CD14-positive monocyte (primary cell): ENCODE results near the gene SELENOM. TPM values are rescaled to one million over a fixed set of nuclear protein-coding genes. Genes with fewer than 3 reads are reported as not detected.
A peak's percentile ranks its signal among the peaks of the same experiment; 100 is the strongest.

ENCODE experiments used
- DNase-seq, 3 donors: peaks; one replicate each; pipeline ENCODE4 v3.0.0-alpha.2; 2011 to 2022
- H2AFZ ChIP-seq: 2 replicates; pipeline ENCODE4 v1.6.0; 2012; ENCODE audit warnings: mild to moderate bottlenecking, low read depth, low read length, inconsistent platforms; ENCODE audit not compliant: insufficient read depth, poor library complexity, severe bottlenecking
- H3K27ac ChIP-seq, 2 donors: 1 replicate in 1 of 2; 2 replicates in 1 of 2; pipeline ENCODE4 v1.5.1; 2012 to 2013; ENCODE audit warnings: low read length in 2 of 2, control low read depth in 1 of 2, inconsistent platforms in 1 of 2, low read depth in 1 of 2, mild to moderate bottlenecking in 1 of 2
- H3K27me3 ChIP-seq, 2 donors: one replicate each; pipeline versions ENCODE4 v1.6.0 to v1.6.1; 2011 to 2013; ENCODE audit warnings: low read length in 2 of 2; ENCODE audit not compliant: control insufficient read depth in 2 of 2, insufficient read depth in 2 of 2
- H3K36me3 ChIP-seq, 2 donors: replicated peaks in 1 of 2; 1 replicate in 1 of 2; 2 replicates in 1 of 2; pipeline versions ENCODE4 v1.5.1 to v1.6.1; 2012 to 2013; ENCODE audit warnings: low read length in 2 of 2, control low read depth in 1 of 2, inconsistent platforms in 1 of 2, mild to moderate bottlenecking in 1 of 2; ENCODE audit not compliant: insufficient read depth in 2 of 2, control insufficient read depth in 1 of 2
- H3K4me1 ChIP-seq, 2 donors: 1 replicate in 1 of 2; 2 replicates in 1 of 2; pipeline versions ENCODE4 v1.5.1 to v1.6.1; 2012 to 2013; ENCODE audit warnings: low read length in 2 of 2, control low read depth in 1 of 2, inconsistent platforms in 1 of 2, mild to moderate bottlenecking in 1 of 2, moderate library complexity in 1 of 2; ENCODE audit not compliant: insufficient read depth in 2 of 2, control insufficient read depth in 1 of 2
- H3K4me2 ChIP-seq: replicated peaks from 2 replicates; pipeline ENCODE3; 2012; ENCODE audit warnings: low read length, moderate library complexity, mild to moderate bottlenecking; ENCODE audit not compliant: poor library complexity, severe bottlenecking; ENCODE audit errors: extremely low read depth
- H3K4me3 ChIP-seq, 3 experiments: fragments of 200-600 bp in 1 of 3; sonication (generic) in 1 of 3; replicated peaks in 1 of 3; 1 replicate in 2 of 3; 2 replicates in 1 of 3; pipeline ENCODE4 v1.5.1; 2011 to 2013; ENCODE audit warnings: low read length in 3 of 3, mild to moderate bottlenecking in 3 of 3, control low read depth in 2 of 3, low read depth in 2 of 3, inconsistent platforms in 1 of 3, moderate library complexity in 1 of 3
- H3K79me2 ChIP-seq: 2 replicates; pipeline ENCODE4 v1.6.0; 2012; ENCODE audit warnings: mild to moderate bottlenecking, control low read depth, inconsistent platforms, low read length, moderate library complexity; ENCODE audit not compliant: insufficient read depth
- H3K9ac ChIP-seq: 2 replicates; pipeline ENCODE4 v1.6.0; 2017; ENCODE audit warnings: low read length, mild to moderate bottlenecking; ENCODE audit not compliant: insufficient read depth, poor library complexity, severe bottlenecking
- H3K9me3 ChIP-seq, 2 donors: replicated peaks in 1 of 2; 1 replicate in 1 of 2; 2 replicates in 1 of 2; pipeline versions ENCODE4 v1.5.1 to v1.6.1; 2012 to 2013; ENCODE audit warnings: low read length in 2 of 2, control low read depth in 1 of 2; ENCODE audit not compliant: control insufficient read depth in 1 of 2, insufficient read depth in 1 of 2
- H4K20me1 ChIP-seq: 2 replicates; pipeline ENCODE4 v1.6.0; 2012; ENCODE audit warnings: mild to moderate bottlenecking, low read length, control low read depth, moderate library complexity; ENCODE audit not compliant: insufficient read depth
- H3K27ac Mint-ChIP-seq, 7 donors: one replicate each; pipeline ENCODE4 v1.8.0; 2020; ENCODE audit warnings: mild to moderate bottlenecking in 7 of 7, mixed read lengths in 7 of 7, moderate library complexity in 6 of 7, inconsistent platforms in 2 of 7
- H3K27me3 Mint-ChIP-seq, 3 donors: one replicate each; pipeline ENCODE4 v1.8.0; 2021 to 2022; ENCODE audit warnings: low read depth in 3 of 3, mild to moderate bottlenecking in 3 of 3, mixed read lengths in 3 of 3, moderate library complexity in 3 of 3, inconsistent platforms in 1 of 3
- H3K36me3 Mint-ChIP-seq, 2 donors: one replicate each; pipeline ENCODE4 v1.8.0; 2020; ENCODE audit warnings: mixed read lengths in 2 of 2, inconsistent platforms in 1 of 2, mild to moderate bottlenecking in 1 of 2
- H3K4me1 Mint-ChIP-seq: one replicate; pipeline ENCODE4 v1.8.0; 2020; ENCODE audit warnings: mild to moderate bottlenecking, mixed read lengths
- H3K4me3 Mint-ChIP-seq, 2 donors: one replicate each; pipeline ENCODE4 v1.8.0; 2020; ENCODE audit warnings: mild to moderate bottlenecking in 2 of 2, mixed read lengths in 2 of 2, moderate library complexity in 1 of 2
- H3K9me3 Mint-ChIP-seq, 7 donors: one replicate each; pipeline ENCODE4 v1.8.0; 2020 to 2022; ENCODE audit warnings: mixed read lengths in 7 of 7, mild to moderate bottlenecking in 6 of 7, moderate library complexity in 6 of 7, inconsistent platforms in 2 of 7
- CTCF ChIP-seq: fragments of 200-600 bp; IDR thresholded peaks from one replicate; pipeline ENCODE4 v1.8.0; 2022; ENCODE audit warnings: antibody characterized with exemption, mild to moderate bottlenecking
- WGBS: methylation state at CpG from one replicate; pipeline ENCODE4 v1.1.5; 2013; ENCODE audit warnings: missing lambda C conversion rate; ENCODE audit not compliant: insufficient coverage; 5-methylcytosine and 5-hydroxymethylcytosine counted together
- intact Hi-C, 2 donors: fragments of 100-400 bp; cut with micrococcal nuclease; formaldehyde crosslinking; loops; one replicate each; pipeline versions ENCODE4 v1.15.0 to v1.15.1; 2023
- polyA plus RNA-seq, 3 donors: library from polyadenylated mRNA; depleted of rRNA in 1 of 3; unstranded in 2 of 3; stranded (reverse) in 1 of 3; fragments of 300-500 nt in 2 of 3; fragments of >200 nt in 1 of 3; fragmentation: Illumina TruSeq in 2 of 3; gene quantifications; 1 replicate in 2 of 3; 2 replicates in 1 of 3; pipeline ENCODE4 v1.2.3, GENCODE V29; 2012 to 2021

SELENOM gene
- polyA plus RNA-seq, 3 donors, result 3.2 to 7.6 (median 3.4) TPM

DNA sequence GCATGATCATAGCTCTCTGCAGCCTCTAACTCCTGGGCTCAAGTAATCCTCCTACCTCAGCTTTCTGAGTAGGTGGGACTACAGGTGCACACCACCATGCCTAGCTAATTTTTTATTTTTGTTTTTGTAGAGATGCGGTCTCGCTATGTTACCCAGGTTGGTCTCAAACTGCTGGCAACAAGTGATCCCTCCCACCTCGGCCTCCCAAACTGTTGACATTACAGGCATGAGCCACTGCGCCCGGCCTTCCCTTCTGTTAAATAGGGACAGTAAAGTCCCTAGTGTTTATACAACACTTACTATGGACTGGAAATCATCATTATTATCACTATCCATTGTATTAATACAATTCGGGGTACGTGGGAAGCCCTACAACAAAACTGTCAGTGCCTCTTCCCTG is 12.6 kb downstream of the SELENOM start:
- intact Hi-C loops, result no loop called here
- Histone ChIP-seq H3K9ac (no peak overlapping the region), H3K27ac (no peak overlapping the region), H3K79me2 (no peaks in the 10 kb centered on the region), H3K9me3 (no peaks in the 10 kb centered on the region), H2AFZ (no peak overlapping the region), H3K4me2 (no peak overlapping the region), H4K20me1 (no peaks in the 10 kb centered on the region), H3K27me3 (no peaks in the 10 kb centered on the region), H3K4me3 (no peak overlapping the region), H3K36me3 (peaks cover 41 to 48% of the 10 kb centered on the region in 2 donors), H3K4me1 (no peaks in the 10 kb centered on the region)
- Mint-ChIP-seq H3K36me3 (peaks cover 37 to 66% of the 10 kb centered on the region in 2 donors), H3K4me1 (no peaks in the 10 kb centered on the region), H3K9me3 (no peaks in the 10 kb centered on the region), H3K27me3 (peaks cover 0 to 1% (median 0%) of the 10 kb centered on the region in 3 donors), H3K4me3 (no peak overlapping the region), H3K27ac (no peak overlapping the region)
- 100% methylated on average over 4 of the region's 7 CpGs for WGBS
- no peak for TF ChIP-seq CTCF
- DNase-seq, result no peak

- Mint-ChIP-seq H3K4me3 (no peak overlapping the region), H3K9me3 (no peaks in the 10 kb centered on the region), H3K27ac (peak overlapping the region in 1 of 7 donors; percentile 53), H3K36me3 (peaks cover 31 to 61% of the 10 kb centered on the region in 2 donors), H3K27me3 (peaks cover 0 to 1% (median 0%) of the 10 kb centered on the region in 3 donors), H3K4me1 (no peaks in the 10 kb centered on the region)
- WGBS, result 89% methylated on average over 3 of the region's 5 CpGs
- no peaks in the 10 kb centered on the region for H3K4me1 ChIP-seq
- H3K9me3 ChIP-seq, result no peaks in the 10 kb centered on the region
- peaks cover 34 to 46% of the 10 kb centered on the region in 2 donors for H3K36me3 ChIP-seq
- no peak overlapping the region for H3K27ac ChIP-seq
- H3K4me3 ChIP-seq, result no peak overlapping the region
- H3K4me2 ChIP-seq, result no peak overlapping the region
- DNase-seq, result no peak
- no peaks in the 10 kb centered on the region for H4K20me1 ChIP-seq
- H3K27me3 ChIP-seq, result no peaks in the 10 kb centered on the region
- no peaks in the 10 kb centered on the region for H3K79me2 ChIP-seq
- TF ChIP-seq CTCF, result no peak
- no peak overlapping the region for H3K9ac ChIP-seq
- intact Hi-C loops, result no loop called here
- H2AFZ ChIP-seq, result no peak overlapping the region
Measured at GRCh38 chr22:31094021-31094551, 13.3 kb downstream of the SELENOM start.
